NCI-H2029 treated with DMSO at 0.1 percent for 48 hours (cell line): ENCODE results near the gene RHOH.

ENCODE experiments used
- DNase-seq: peaks from one replicate; lab custom pipeline; 2025; lab: John Stamatoyannopoulos, UW

Gene RHOH

DNA sequence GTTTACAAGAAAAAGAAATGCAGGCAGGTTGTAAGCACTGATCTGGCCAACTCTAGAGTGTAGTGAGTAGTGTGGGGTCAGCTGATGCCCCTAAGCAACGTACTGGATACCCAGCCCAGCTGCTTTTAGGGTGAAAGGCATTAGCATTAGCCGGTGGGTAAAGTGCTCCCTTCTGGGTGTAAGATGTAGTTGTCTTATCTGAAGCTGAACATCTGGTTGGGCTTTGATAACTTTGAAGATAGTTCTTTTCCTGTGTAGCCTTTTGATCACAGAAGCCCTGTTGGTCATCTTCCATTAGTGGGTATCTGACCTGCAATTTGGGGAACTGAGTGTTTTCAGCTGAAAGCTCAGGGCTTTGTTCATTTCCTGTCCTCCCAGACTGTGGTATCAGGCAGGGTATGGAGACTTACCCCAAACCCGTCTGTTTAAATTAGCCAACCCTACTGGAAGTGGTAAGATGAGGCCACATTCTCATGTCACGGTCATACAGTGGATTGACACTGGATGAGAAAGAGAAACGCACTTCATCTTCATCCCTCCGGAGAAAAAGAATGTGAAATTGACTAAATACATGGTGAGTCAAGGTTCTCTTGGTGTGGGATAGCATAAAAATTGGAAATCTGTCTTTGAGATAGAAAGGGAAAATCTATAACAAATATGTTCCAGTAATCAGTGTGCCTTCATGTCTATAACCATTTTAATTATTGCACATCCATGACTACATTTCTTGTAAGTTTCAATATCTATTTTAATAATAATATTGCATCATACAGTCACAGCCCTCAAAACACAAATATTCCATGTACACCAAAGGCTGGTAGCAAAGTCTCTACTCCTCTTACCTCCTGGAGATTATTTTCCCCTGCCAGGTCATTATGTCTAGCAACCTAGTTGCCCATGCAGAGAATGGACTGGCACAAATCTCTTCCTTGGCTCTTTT, 8.7 kb downstream of the RHOH start:
- DNase-seq: no peak

GRCh38 chr4:40206426-40206825, 9.6 kb downstream of the RHOH start:
- no peak for DNase-seq

DNA sequence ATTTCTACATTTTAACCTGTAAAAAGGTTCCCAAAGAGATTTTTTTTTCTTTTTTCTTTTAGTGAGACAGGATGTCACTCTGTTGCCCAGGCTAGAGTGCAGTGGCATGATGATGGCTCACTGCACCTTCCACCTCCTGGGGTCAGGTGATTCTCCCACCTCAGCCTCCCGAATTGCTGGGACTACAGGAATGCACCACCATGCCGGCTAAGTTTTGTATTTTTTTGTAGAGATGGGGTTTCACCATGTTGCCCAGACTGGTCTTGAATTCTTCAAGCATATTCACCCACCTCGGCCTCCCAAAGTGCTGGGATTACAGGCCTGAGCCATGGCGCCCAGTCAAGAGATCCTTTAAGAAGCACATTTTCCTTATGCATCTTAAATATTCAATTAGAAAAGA, 12.6 kb downstream of the RHOH start:
- no peak for DNase-seq

DNA sequence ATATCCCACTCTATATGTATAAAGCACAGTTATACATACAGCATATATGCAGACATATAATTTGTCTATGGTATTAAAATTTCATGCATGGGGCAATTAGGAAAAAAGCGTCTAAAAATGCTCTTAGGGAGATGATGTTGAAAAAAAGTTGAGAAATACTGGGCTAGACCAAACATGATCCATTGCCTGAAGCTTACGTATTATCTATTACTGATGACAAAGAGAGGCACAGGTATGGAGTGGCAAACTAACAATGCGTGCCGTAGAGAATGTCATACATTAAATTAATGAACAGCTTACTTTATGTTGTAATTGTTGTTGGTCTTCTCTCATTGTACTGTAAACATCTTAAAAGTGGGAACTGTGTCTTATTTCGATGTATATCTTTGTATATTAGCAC, 13.9 kb downstream of the RHOH start:
- no peak for DNase-seq

DNA sequence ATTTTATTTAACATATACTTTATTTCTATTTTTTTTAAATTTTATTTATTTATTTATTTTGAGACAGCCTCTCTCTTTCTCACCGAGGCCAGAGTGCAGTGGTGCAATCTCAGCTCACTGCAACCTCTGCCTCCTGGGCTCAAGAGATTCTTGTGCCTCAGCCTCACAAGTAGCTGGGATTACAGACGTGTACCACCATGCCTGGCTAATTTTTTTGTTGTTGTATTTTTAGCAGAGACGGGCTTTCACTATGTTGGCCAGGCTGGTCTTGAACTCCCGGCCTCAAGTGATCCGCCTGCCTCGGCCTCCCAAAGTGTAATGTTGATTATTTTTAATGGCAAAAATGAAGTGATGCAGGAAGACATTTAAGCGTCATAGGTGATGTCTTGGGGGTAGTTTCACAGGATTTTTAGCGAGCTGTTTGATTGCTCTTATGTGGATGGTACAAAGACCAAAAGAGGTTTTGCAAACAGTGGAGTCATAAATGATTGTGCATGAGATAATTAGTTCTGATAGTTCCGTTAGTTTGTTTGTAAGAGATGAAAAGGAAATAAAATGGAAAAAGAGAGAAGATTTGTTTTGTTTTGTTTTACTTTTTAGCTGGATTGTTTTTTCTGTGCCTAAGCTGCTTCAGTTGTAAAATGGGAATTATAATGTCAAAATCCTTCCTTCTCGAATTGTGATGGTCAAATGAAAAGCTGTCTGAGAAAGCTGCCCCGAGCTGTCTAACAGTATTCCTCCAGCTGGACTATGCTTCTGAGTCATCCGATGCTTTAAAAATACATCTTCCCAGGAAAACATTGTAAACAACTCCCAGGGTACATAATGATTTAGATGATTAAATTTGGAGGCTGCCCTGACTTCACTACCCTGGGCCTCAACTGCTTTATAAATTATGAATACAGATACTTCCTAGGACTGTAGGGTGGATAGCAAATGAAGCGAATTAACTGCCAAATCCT, 14.7 kb downstream of the RHOH start:
- no peak for DNase-seq

DNA sequence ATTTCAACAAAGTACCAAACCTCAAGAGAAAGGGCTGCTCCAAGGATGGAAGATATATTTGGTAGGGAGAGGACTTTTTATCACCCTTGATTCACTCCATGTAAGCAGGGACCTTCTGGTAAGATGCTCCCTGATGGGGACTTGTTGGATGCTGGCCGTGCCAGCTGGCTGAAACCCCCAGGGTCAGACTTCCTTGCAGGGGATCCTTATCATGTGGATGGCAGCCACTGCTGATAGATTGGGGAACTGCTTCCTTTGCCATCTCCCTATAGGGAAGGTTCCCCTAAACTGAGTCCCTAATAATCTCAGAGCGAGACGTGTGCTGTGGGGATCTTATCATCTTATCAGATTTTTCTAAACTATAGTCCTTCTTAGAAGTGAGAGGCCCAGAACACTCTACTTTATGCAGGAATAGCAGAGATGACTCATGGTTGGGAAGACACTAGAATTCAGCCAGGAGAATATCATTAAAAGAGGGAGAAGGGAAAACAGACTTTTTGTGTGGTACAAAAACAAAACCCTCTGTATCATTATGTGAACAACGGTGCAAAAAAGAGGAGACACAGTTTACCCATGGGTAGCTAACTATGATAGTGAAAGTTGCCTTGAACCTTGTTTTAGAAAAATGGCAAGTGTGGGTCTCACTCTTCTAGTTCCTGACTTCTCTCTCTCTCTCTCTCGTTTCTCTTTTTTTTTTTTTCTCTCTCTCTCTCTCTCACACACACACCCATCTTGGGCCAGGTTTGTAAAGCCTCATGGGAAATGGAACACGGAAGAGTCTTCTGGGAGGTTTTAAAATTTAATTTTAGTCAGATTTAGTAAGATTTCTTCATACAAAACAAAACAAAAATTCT, 16.1 kb downstream of the RHOH start:
- no peak for DNase-seq

DNA sequence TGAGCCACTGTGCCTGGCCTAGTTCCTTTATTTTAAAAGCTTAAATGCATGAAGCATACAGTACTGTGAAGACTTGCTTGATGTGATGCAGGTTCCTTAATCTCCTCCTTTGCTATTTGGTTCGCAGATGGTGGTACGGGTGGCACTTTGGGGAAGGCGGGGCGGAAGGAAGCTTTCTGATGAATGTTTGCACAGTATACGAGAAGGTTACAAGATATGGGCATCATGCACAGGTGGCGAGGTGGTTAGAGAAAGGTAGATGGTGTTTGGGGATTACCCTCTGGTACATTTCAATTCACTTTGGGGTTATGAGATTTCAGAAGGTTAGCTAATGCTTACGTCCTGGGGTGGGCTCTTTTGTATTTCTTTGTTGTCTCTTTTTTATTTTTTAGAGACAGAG, 17.2 kb downstream of the RHOH start:
- no peak for DNase-seq

- no peak for DNase-seq
Measured at GRCh38 chr4:40214661-40215418, 18.0 kb downstream of the RHOH start.

- DNase-seq: no peak
Measured at GRCh38 chr4:40216622-40217366, 20.0 kb downstream of the RHOH start.

GRCh38 chr4:40221744-40222143, 24.9 kb downstream of the RHOH start:
- no peak for DNase-seq

- DNase-seq: no peak
Measured at GRCh38 chr4:40223343-40223742, 26.5 kb downstream of the RHOH start.

GRCh38 chr4:40224432-40224831, 27.6 kb downstream of the RHOH start:
- DNase-seq: no peak

DNA sequence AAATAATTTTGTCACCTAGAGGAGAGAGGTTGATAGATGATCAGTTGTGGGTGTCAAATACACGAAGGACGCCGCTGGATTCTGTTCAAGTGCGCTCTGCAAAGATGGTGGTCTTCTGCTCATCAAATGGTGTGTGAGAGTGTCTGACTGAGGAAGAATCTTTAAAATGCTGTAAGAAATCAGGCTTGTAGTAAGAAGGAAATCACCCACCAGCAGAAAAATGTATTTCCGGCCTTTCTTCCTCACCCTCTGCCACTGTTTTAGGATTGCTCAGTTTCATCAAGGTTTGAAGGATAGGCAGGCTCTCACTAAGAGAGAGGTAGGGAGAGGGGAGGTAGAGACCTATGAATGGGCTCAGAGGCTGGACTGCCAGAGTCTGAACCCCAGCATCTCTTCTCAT, 28.7 kb downstream of the RHOH start:
- no peak for DNase-seq

- no peak for DNase-seq
Measured at GRCh38 chr4:40227284-40227683, 30.5 kb downstream of the RHOH start.

- no peak for DNase-seq
Measured at GRCh38 chr4:40228497-40229365, 31.9 kb downstream of the RHOH start.

GRCh38 chr4:40231316-40231863, 34.6 kb downstream of the RHOH start:
- no peak for DNase-seq

DNA sequence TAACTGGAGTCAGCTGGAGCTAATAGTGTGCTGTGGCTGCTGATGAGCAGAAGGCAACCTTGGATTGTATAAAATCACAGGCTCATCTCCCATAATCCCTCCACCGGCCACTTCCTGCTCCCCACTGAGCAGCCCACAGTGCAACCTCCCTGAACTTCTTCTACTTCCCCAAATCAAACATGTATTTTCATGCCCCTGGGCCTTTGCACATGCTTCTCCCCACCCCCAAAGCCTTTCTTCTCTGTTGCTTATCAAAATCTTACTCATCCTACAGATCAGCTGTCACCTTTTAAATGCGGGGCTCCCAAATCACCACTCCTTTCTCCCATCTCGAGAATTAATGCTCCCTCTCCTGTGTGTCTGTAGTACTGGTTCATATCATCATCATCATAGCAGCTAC, 35.8 kb downstream of the RHOH start:
- no peak for DNase-seq

- DNase-seq: no peak
Measured at GRCh38 chr4:40233227-40233626, 36.4 kb downstream of the RHOH start.

- no peak for DNase-seq
Measured at GRCh38 chr4:40234519-40235039, 37.7 kb downstream of the RHOH start.
